Measurements from ENCODE around the gene GNAZ.

GNAZ gene

GRCh38 chr22:23065495-23066122 is 4.7 kb upstream of the GNAZ start:
- no peak for TF ChIP-seq CTCF (IDR thresholded peaks at IDR 0.05)
- Histone ChIP-seq H3K4me3 (no peak overlapping the region), H3K27ac (no peak overlapping the region)
- DNase-seq (ENCODE audit: low spot score): peak; percentile 69

- DNase-seq (ENCODE audit: low spot score): peak; percentile 57
- no peak overlapping the region for H3K4me3 ChIP-seq
- no peak overlapping the region for H3K27ac ChIP-seq
- no peak for TF ChIP-seq CTCF (IDR thresholded peaks at IDR 0.05)
Observed at GRCh38 chr22:23066200-23067022, 3.9 kb upstream of the GNAZ start.

GRCh38 chr22:23067023-23067650 is 3.2 kb upstream of the GNAZ start:
- DNase-seq (ENCODE audit: low spot score): peak; percentile 66
- Histone ChIP-seq H3K27ac (no peak overlapping the region), H3K4me3 (no peak overlapping the region)
- no peak for TF ChIP-seq CTCF (IDR thresholded peaks at IDR 0.05)

GRCh38 chr22:23067691-23068090 is 2.6 kb upstream of the GNAZ start:
- DNase-seq (ENCODE audit: low spot score): no peak
- H3K27ac ChIP-seq: no peak overlapping the region
- no peak for TF ChIP-seq CTCF (IDR thresholded peaks at IDR 0.05)
- H3K4me3 ChIP-seq: no peak overlapping the region

- peak; percentile 59 for DNase-seq (ENCODE audit: low spot score)
- no peak overlapping the region for H3K27ac ChIP-seq
- TF ChIP-seq CTCF (IDR thresholded peaks at IDR 0.05): no peak
Observed at GRCh38 chr22:23068096-23068831, 2.1 kb upstream of the GNAZ start.

GRCh38 chr22:23068832-23069385 is 1.4 kb upstream of the GNAZ start:
- Histone ChIP-seq H3K4me3 (peak overlapping the region; percentile 89), H3K27ac (no peak overlapping the region)
- peak; percentile 67 for DNase-seq (ENCODE audit: low spot score)
- no peak for TF ChIP-seq CTCF (IDR thresholded peaks at IDR 0.05)

More at GRCh38 chr22:23068096-23068831, 2.1 kb upstream of the GNAZ start:
- H3K4me3 ChIP-seq: no peak overlapping the region

Data from coronary artery (tissue), 2 donors.